Kidney epithelial cell (primary cell): ENCODE measurements around the gene TNF. TPM values are rescaled to one million over a fixed set of nuclear protein-coding genes. Genes with fewer than 3 reads are reported as not detected.

Source experiments
- DNase-seq: peaks from one replicate; pipeline ENCODE4 v3.0.0-alpha.2; 2010; ENCODE audit warnings: low read depth
- H3K27me3 ChIP-seq: 2 replicates; pipeline ENCODE4 v1.6.0; 2011; ENCODE audit warnings: low read length; ENCODE audit not compliant: control insufficient read depth, insufficient read depth
- H3K36me3 ChIP-seq: 2 replicates; pipeline ENCODE4 v1.5.1; 2011; ENCODE audit warnings: low read length; ENCODE audit not compliant: control insufficient read depth, insufficient read depth
- H3K4me3 ChIP-seq: 2 replicates; pipeline ENCODE4 v1.5.1; 2011; ENCODE audit warnings: low read depth, mild to moderate bottlenecking, control low read depth, low read length
- CTCF ChIP-seq: IDR thresholded peaks from 2 replicates; pipeline ENCODE4 v1.5.1; 2011; ENCODE audit warnings: mild to moderate bottlenecking, moderate library complexity, low read length, control low read depth, inconsistent platforms; ENCODE audit not compliant: insufficient read depth, poor library complexity, severe bottlenecking
- total RNA-seq: library from RNA; depleted of rRNA; stranded (reverse); fragments of >200 nt; gene quantifications from 2 replicates; pipeline ENCODE4 v1.2.3, GENCODE V29; 2015

Gene TNF
- total RNA-seq, 1 donor from 2014 or later: 18.6 TPM

- no peak for TF ChIP-seq CTCF
- Histone ChIP-seq H3K36me3 (peaks cover 4% of the 10 kb centered on the region), H3K4me3 (no peak overlapping the region), H3K27me3 (no peaks in the 10 kb centered on the region)
- DNase-seq: no peak
These were observed 41.4 kb upstream of the TNF start for GRCh38 chr6:31534011-31534410.

- peaks cover 4% of the 10 kb centered on the region for H3K36me3 ChIP-seq
- no peak overlapping the region for H3K4me3 ChIP-seq
- no peaks in the 10 kb centered on the region for H3K27me3 ChIP-seq
- DNase-seq: no peak
- no peak for TF ChIP-seq CTCF
These were observed 40.8 kb upstream of the TNF start for GRCh38 chr6:31534521-31535040.

GRCh38 chr6:31535538-31536324 is 39.6 kb upstream of the TNF start:
- no peak for TF ChIP-seq CTCF
- Histone ChIP-seq H3K27me3 (no peaks in the 10 kb centered on the region), H3K4me3 (no peak overlapping the region), H3K36me3 (peaks cover 4% of the 10 kb centered on the region)
- DNase-seq: no peak

GRCh38 chr6:31538805-31539400 is 36.5 kb upstream of the TNF start:
- Histone ChIP-seq H3K36me3 (peaks cover 4% of the 10 kb centered on the region), H3K27me3 (no peaks in the 10 kb centered on the region), H3K4me3 (no peak overlapping the region)
- no peak for TF ChIP-seq CTCF
- DNase-seq: no peak

GRCh38 chr6:31540640-31541039 is 34.7 kb upstream of the TNF start:
- H3K4me3 ChIP-seq: peak overlapping the region; percentile 83
- peaks cover 3% of the 10 kb centered on the region for H3K36me3 ChIP-seq
- no peak for TF ChIP-seq CTCF
- no peak for DNase-seq
- no peaks in the 10 kb centered on the region for H3K27me3 ChIP-seq
